ENCODE data around the gene TARM1. TPM values are rescaled to one million over a fixed set of nuclear protein-coding genes. Genes with fewer than 3 reads are reported as not detected.

TARM1 gene
- total RNA-seq, 3 donors from 2014 or later (not counting 1 experiment from before 2014, with no cell fraction given), result not detected

- Mint-ChIP-seq H3K4me1 (no peaks in the 10 kb centered on the region), H3K4me3 (no peak within 1 kb of the TSS), H3K27me3 (ENCODE audit: low read depth in 2 of 2) (peaks cover 8 to 17% of the 10 kb centered on the region in 2 donors), H3K9me3 (no peaks in the 10 kb centered on the region), H3K27ac (no peak within 1 kb of the TSS), H3K36me3 (no peaks in the 10 kb centered on the region)
- no peak for ATAC-seq
- Histone ChIP-seq H3K9me3 (ENCODE audit: control insufficient read depth, insufficient read depth, low read length) (no peaks in the 10 kb centered on the region), H3K27me3 (ENCODE audit: control insufficient read depth, insufficient read depth, low read length) (no peaks in the 10 kb centered on the region), H3K4me1 (ENCODE audit: control insufficient read depth, insufficient read depth, low read length) (no peaks in the 10 kb centered on the region), H3K4me3 (ENCODE audit: low read length) (no peak within 1 kb of the TSS), H3K36me3 (ENCODE audit: control insufficient read depth, insufficient read depth, low read length) (no peaks in the 10 kb centered on the region), H3K27ac (ENCODE audit: low read length) (no peak within 1 kb of the TSS)
- 70% methylated on average over 27 of the region's 34 CpGs for WGBS (ENCODE audit: insufficient coverage)
- intact Hi-C loops (cut with micrococcal nuclease), result no loop called here
- TF ChIP-seq CTCF (IDR thresholded peaks at IDR 0.05), result no peak
- DNase-seq, result no peak
These were observed 17.6 kb downstream of the TARM1 start, which contains the start of gene VSTM1 for GRCh38 chr19:54063350-54064116. Gene VSTM1 (minus strand): TSS chr19:54063897. CDS start chr19:54063777, 120 bp downstream.

- H3K27ac ChIP-seq (ENCODE audit: low read length), result no peak overlapping the region
- TF ChIP-seq CTCF (IDR thresholded peaks at IDR 0.05), result no peak
These were observed 18.5 kb downstream of the TARM1 start for GRCh38 chr19:54062643-54063042.

GRCh38 chr19:54047616-54048015, 33.5 kb downstream of the TARM1 start:
- Mint-ChIP-seq H3K4me1 (no peaks in the 10 kb centered on the region), H3K27ac (no peak overlapping the region), H3K36me3 (no peaks in the 10 kb centered on the region), H3K27me3 (ENCODE audit: low read depth in 2 of 2) (peaks cover 11 to 17% of the 10 kb centered on the region in 2 donors), H3K9me3 (no peaks in the 10 kb centered on the region), H3K4me3 (no peak overlapping the region)
- WGBS (ENCODE audit: insufficient coverage), result 85% methylated on average over 4 of the region's 4 CpGs
- no peak for TF ChIP-seq CTCF (IDR thresholded peaks at IDR 0.05)
- H3K9me3 ChIP-seq (ENCODE audit: control insufficient read depth, insufficient read depth, low read length), result no peaks in the 10 kb centered on the region
- no peaks in the 10 kb centered on the region for H3K4me1 ChIP-seq (ENCODE audit: control insufficient read depth, insufficient read depth, low read length)
- H3K4me3 ChIP-seq (ENCODE audit: low read length), result no peak overlapping the region
- no peak overlapping the region for H3K27ac ChIP-seq (ENCODE audit: low read length)
- H3K27me3 ChIP-seq (ENCODE audit: control insufficient read depth, insufficient read depth, low read length), result no peaks in the 10 kb centered on the region
- intact Hi-C loops (cut with micrococcal nuclease), result no loop called here
- ATAC-seq, result no peak
- H3K36me3 ChIP-seq (ENCODE audit: control insufficient read depth, insufficient read depth, low read length), result no peaks in the 10 kb centered on the region
- no peak for DNase-seq

More at GRCh38 chr19:54062643-54063042, 18.5 kb downstream of the TARM1 start:
- ATAC-seq (peak in 1 of 3 donors; percentile 56), DNase-seq (no peak)
- Histone ChIP-seq H3K4me3 (ENCODE audit: low read length) (no peak overlapping the region), H3K27me3 (ENCODE audit: control insufficient read depth, insufficient read depth, low read length) (no peaks in the 10 kb centered on the region), H3K9me3 (ENCODE audit: control insufficient read depth, insufficient read depth, low read length) (no peaks in the 10 kb centered on the region), H3K36me3 (ENCODE audit: control insufficient read depth, insufficient read depth, low read length) (no peaks in the 10 kb centered on the region), H3K4me1 (ENCODE audit: control insufficient read depth, insufficient read depth, low read length) (no peaks in the 10 kb centered on the region)
- H3K9me3 Mint-ChIP-seq, result no peaks in the 10 kb centered on the region
- WGBS (ENCODE audit: insufficient coverage), result 28% methylated on average over 9 of the region's 9 CpGs
- no peaks in the 10 kb centered on the region for H3K4me1 Mint-ChIP-seq
- no peak overlapping the region for H3K27ac Mint-ChIP-seq
- intact Hi-C loops (cut with micrococcal nuclease), result no loop called here
- no peaks in the 10 kb centered on the region for H3K36me3 Mint-ChIP-seq
- no peak overlapping the region for H3K4me3 Mint-ChIP-seq
- H3K27me3 Mint-ChIP-seq (ENCODE audit: low read depth in 2 of 2), result peaks cover 8 to 17% of the 10 kb centered on the region in 2 donors

All from natural killer cell (primary cell).